Spleen (tissue), 11 donors: ENCODE results near the gene RAB44. TPM values are rescaled to one million over a fixed set of nuclear protein-coding genes. Genes with fewer than 3 reads are reported as not detected.
A peak's percentile ranks its signal among the peaks of the same experiment; 100 is the strongest.

Experiments
- DNase-seq: peaks from one replicate; pipeline ENCODE4 v3.0.0-alpha.2; 2020
- H3K27ac ChIP-seq, 8 donors: fragments of 200-600 bp; sonication (generic) in 7 of 8; 1 replicate in 4 of 8; 2 replicates in 4 of 8; pipeline versions ENCODE4 v1.5.0 to v1.8.0; 2016 to 2021; ENCODE audit warnings: inconsistent platforms in 4 of 8, mild to moderate bottlenecking in 4 of 8, moderate library complexity in 1 of 8
- H3K27me3 ChIP-seq, 7 donors: fragments of 200-600 bp; sonication (generic) in 6 of 7; replicated peaks in 1 of 7; 1 replicate in 4 of 7; 2 replicates in 3 of 7; pipeline versions ENCODE4 v1.5.0 to v1.8.0; 2016 to 2021; ENCODE audit warnings: inconsistent platforms in 3 of 7, mild to moderate bottlenecking in 1 of 7
- H3K36me3 ChIP-seq, 6 donors: fragments of 200-600 bp; sonication (generic) in 5 of 6; 1 replicate in 4 of 6; 2 replicates in 2 of 6; pipeline versions ENCODE4 v1.5.0 to v1.8.0; 2016 to 2021; ENCODE audit warnings: inconsistent platforms in 2 of 6
- H3K4me1 ChIP-seq, 6 donors: fragments of 200-600 bp; sonication (generic) in 5 of 6; 1 replicate in 3 of 6; 2 replicates in 3 of 6; pipeline versions ENCODE4 v1.5.0 to v1.8.0; 2016 to 2021; ENCODE audit warnings: inconsistent platforms in 3 of 6
- H3K4me3 ChIP-seq, 8 donors: fragments of 200-600 bp; sonication (generic) in 7 of 8; 1 replicate in 4 of 8; 2 replicates in 4 of 8; pipeline versions ENCODE4 v1.5.0 to v1.8.0; 2016 to 2021; ENCODE audit warnings: inconsistent platforms in 4 of 8, mild to moderate bottlenecking in 4 of 8, moderate library complexity in 2 of 8
- H3K9me3 ChIP-seq, 8 donors: fragments of 200-600 bp; sonication (generic) in 7 of 8; 1 replicate in 4 of 8; 2 replicates in 4 of 8; pipeline versions ENCODE4 v1.5.0 to v1.8.0; 2016 to 2021; ENCODE audit warnings: inconsistent platforms in 4 of 8
- POLR2A ChIP-seq, 3 donors: fragments of 450-650 bp; IDR thresholded peaks; one replicate each; pipeline ENCODE4 v1.5.1; 2017; ENCODE audit warnings: antibody characterized with exemption in 3 of 3, mild to moderate bottlenecking in 1 of 3
- POLR2AphosphoS5 ChIP-seq, 3 donors: sonication (generic); formaldehyde crosslinking; IDR thresholded peaks; one replicate each; pipeline ENCODE4 v1.5.1; 2017; ENCODE audit warnings: antibody characterized with exemption in 3 of 3
- WGBS, 5 donors: extraction: QIAGEN DNeasy Blood & Tissue Kit in 3 of 5; methylation state at CpG; one replicate each; pipeline versions ENCODE4 v1.1.5 to v1.1.7; 2013 to 2018; 5-methylcytosine and 5-hydroxymethylcytosine counted together
- intact Hi-C: fragments of 100-400 bp; cut with DNase I; formaldehyde crosslinking; loops from one replicate; pipeline ENCODE4 v1.15.0; 2023; ENCODE audit warnings: low total_unique reads
- polyA plus RNA-seq, 3 donors: library from polyadenylated mRNA; stranded (reverse); fragments of 200-250 nt; gene quantifications; one replicate each; pipeline ENCODE4 v1.2.1, GENCODE V29; 2013
- total RNA-seq, 7 donors: library from RNA; depleted of rRNA in 3 of 7; stranded (reverse); fragments of >200 nt in 3 of 7; fragmentation: NEBNext Ultra II Directional in 4 of 7; extraction: Animal tissue kit (Norgen Biotek cat#: 25700) in 4 of 7; gene quantifications; one replicate each; pipeline versions ENCODE4 v1.1.0 to v1.2.1, GENCODE V29; 2016 to 2021
- TF ChIP-seq, protein P1 (sequence below), 11 experiments: fragments of 200-600 bp in 7 of 11; fragments of 450-650 bp in 4 of 11; sonication (generic) in 4 of 11; IDR thresholded peaks in 8 of 11; conservative IDR thresholded peaks in 3 of 11; 1 replicate in 7 of 11; 2 replicates in 4 of 11; pipeline versions ENCODE4 v1.4.0 to v1.8.0; 2016 to 2021; ENCODE audit warnings: antibody characterized with exemption in 11 of 11, inconsistent platforms in 4 of 11, mild to moderate bottlenecking in 1 of 11
- donor health status: healthy with polysubstance abuse.
- donor health status: DM: no; HTN: no; CAD: no; lungs with moderate emphysema.
- donor health status: DM: no; HTN: no; CAD: no.
- donor health status: Bipolar disorder and iron deficiency.
- donor health status: healthy.
- donor health status: DM: no; HTN: no; CAD: no.
- donor health status: DM: yes; HTN: yes; CAD: no.

Gene RAB44
- total and polyA plus RNA-seq, 10 donors, result 0.06 to 3.5 (median 0.81) TPM

- Histone ChIP-seq H3K4me3 (no peak overlapping the region), H3K36me3 (no peaks in the 10 kb centered on the region), H3K27me3 (peaks cover 0 to 8% (median 0%) of the 10 kb centered on the region in 7 donors), H3K27ac (peak overlapping the region in 2 of 8 donors; percentile 59 to 67), H3K9me3 (no peaks in the 10 kb centered on the region), H3K4me1 (peaks cover 9 to 41% (median 24%) of the 10 kb centered on the region in 6 donors)
- intact Hi-C loops, result no loop called here
- no peak for TF ChIP-seq POLR2AphosphoS5 (IDR thresholded peaks at IDR 0.05)
- no peak for TF ChIP-seq POLR2A (IDR thresholded peaks at IDR 0.05)
- TF ChIP-seq, protein P1, sequence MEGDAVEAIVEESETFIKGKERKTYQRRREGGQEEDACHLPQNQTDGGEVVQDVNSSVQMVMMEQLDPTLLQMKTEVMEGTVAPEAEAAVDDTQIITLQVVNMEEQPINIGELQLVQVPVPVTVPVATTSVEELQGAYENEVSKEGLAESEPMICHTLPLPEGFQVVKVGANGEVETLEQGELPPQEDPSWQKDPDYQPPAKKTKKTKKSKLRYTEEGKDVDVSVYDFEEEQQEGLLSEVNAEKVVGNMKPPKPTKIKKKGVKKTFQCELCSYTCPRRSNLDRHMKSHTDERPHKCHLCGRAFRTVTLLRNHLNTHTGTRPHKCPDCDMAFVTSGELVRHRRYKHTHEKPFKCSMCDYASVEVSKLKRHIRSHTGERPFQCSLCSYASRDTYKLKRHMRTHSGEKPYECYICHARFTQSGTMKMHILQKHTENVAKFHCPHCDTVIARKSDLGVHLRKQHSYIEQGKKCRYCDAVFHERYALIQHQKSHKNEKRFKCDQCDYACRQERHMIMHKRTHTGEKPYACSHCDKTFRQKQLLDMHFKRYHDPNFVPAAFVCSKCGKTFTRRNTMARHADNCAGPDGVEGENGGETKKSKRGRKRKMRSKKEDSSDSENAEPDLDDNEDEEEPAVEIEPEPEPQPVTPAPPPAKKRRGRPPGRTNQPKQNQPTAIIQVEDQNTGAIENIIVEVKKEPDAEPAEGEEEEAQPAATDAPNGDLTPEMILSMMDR (IDR thresholded peaks at IDR 0.05 in 8 of 11, conservative IDR thresholded peaks at IDR 0.05 in 3 of 11), result no peak
- WGBS, 5 donors, result 94 to 100% (median 98%) methylated on average over 2 of the region's 2 CpGs
- no peak for DNase-seq
Measured at GRCh38 chr6:36666287-36666686, 31.3 kb upstream of the RAB44 start.

- peak; percentile 71 to 78 (median 76) for TF ChIP-seq POLR2AphosphoS5 (IDR thresholded peaks at IDR 0.05)
- TF ChIP-seq, protein P1 (IDR thresholded peaks at IDR 0.05 in 8 of 11, conservative IDR thresholded peaks at IDR 0.05 in 3 of 11), result no peak
- peak; percentile 85 for DNase-seq
- no peaks in the 10 kb centered on the region for H3K9me3 ChIP-seq
- H3K4me3 ChIP-seq, result no peak overlapping the region
- H3K27ac ChIP-seq, result peak overlapping the region; percentile 11 to 67 (median 50)
- H3K36me3 ChIP-seq, result no peaks in the 10 kb centered on the region
- peaks cover 9 to 39% (median 24%) of the 10 kb centered on the region in 6 donors for H3K4me1 ChIP-seq
- H3K27me3 ChIP-seq, result peaks cover 0 to under 1% (median 0%) of the 10 kb centered on the region in 7 donors
- intact Hi-C loops, result no loop called here
- 20 to 32% (median 28%) methylated on average over 9 of the region's 9 CpGs for WGBS, 5 donors
Measured at GRCh38 chr6:36666826-36667591, 30.6 kb upstream of the RAB44 start.

GRCh38 chr6:36668591-36668990 is 29.0 kb upstream of the RAB44 start:
- Histone ChIP-seq H3K9me3 (no peaks in the 10 kb centered on the region), H3K27ac (no peak overlapping the region), H3K36me3 (no peaks in the 10 kb centered on the region), H3K4me1 (peaks cover 9 to 25% (median 21%) of the 10 kb centered on the region in 6 donors), H3K4me3 (no peak overlapping the region), H3K27me3 (no peaks in the 10 kb centered on the region)
- DNase-seq, result no peak
- intact Hi-C loops, result no loop called here
- TF ChIP-seq, protein P1 (IDR thresholded peaks at IDR 0.05 in 8 of 11, conservative IDR thresholded peaks at IDR 0.05 in 3 of 11), result no peak
- TF ChIP-seq POLR2AphosphoS5 (IDR thresholded peaks at IDR 0.05) (no peak), POLR2A (IDR thresholded peaks at IDR 0.05) (no peak)
- 81 to 88% (median 84%) methylated on average over 7 of the region's 7 CpGs for WGBS, 5 donors

DNA sequence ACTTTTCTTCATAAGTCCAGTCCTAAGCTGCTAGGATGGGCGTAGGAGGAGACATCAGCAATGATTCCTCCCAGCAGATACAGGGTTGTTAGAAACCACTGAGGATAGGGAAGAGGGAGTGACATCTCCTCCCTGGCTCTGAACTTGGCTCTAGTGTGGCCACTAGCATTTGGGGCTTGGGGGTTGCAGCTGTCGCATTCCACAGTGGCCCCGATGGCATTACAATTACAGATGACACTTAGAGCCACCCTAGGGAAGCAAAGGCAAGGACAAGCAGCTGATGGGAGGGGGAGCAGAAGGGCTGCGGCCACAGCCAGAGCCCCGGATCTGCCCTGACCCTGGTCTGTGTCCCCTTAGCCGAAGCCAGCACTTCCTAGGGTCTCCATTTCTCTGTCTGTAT is 28.6 kb upstream of the RAB44 start:
- peaks cover 9 to 25% (median 21%) of the 10 kb centered on the region in 6 donors for H3K4me1 ChIP-seq
- no peak overlapping the region for H3K27ac ChIP-seq
- DNase-seq, result no peak
- intact Hi-C loops, result no loop called here
- H3K36me3 ChIP-seq, result no peaks in the 10 kb centered on the region
- no peak overlapping the region for H3K4me3 ChIP-seq
- TF ChIP-seq, protein P1 (IDR thresholded peaks at IDR 0.05 in 8 of 11, conservative IDR thresholded peaks at IDR 0.05 in 3 of 11), result no peak
- TF ChIP-seq POLR2A (IDR thresholded peaks at IDR 0.05), result no peak
- no peak for TF ChIP-seq POLR2AphosphoS5 (IDR thresholded peaks at IDR 0.05)
- 82 to 94% (median 89%) methylated on average over 3 to 6 of the region's 6 CpGs for WGBS, 5 donors
- no peaks in the 10 kb centered on the region for H3K9me3 ChIP-seq
- H3K27me3 ChIP-seq, result no peaks in the 10 kb centered on the region
